Kasumi-1 (cell line): ENCODE measurements around the gene NID2.

Source experiments
- DNase-seq, 2 experiments: peaks; one replicate each; lab custom pipeline; 2025; lab: John Stamatoyannopoulos, UW

Gene NID2

GRCh38 chr14:52025310-52025709 lies 43.5 kb downstream of the NID2 start:
- no peak for DNase-seq

- DNase-seq: no peak
Observed at GRCh38 chr14:52023518-52023917, 45.3 kb downstream of the NID2 start.

GRCh38 chr14:52021957-52022600 lies 46.8 kb downstream of the NID2 start:
- DNase-seq: no peak

GRCh38 chr14:52020866-52021717 lies 47.8 kb downstream of the NID2 start:
- DNase-seq: no peak

- DNase-seq: no peak
Observed at GRCh38 chr14:52020161-52020714, 48.6 kb downstream of the NID2 start.

- DNase-seq: no peak
Observed at GRCh38 chr14:52018970-52019369, 49.9 kb downstream of the NID2 start.

GRCh38 chr14:52018252-52018651 lies 50.6 kb downstream of the NID2 start:
- no peak for DNase-seq

- peak; percentile 39 to 41 for DNase-seq
Observed at GRCh38 chr14:52015411-52016030, 53.3 kb downstream of the NID2 start.

GRCh38 chr14:52014601-52015267 lies 54.1 kb downstream of the NID2 start:
- DNase-seq: peak; percentile 6 to 12

- peak; percentile 7 to 28 for DNase-seq
Observed at GRCh38 chr14:52013984-52014600, 54.8 kb downstream of the NID2 start.

GRCh38 chr14:52012635-52013034 lies 56.2 kb downstream of the NID2 start:
- DNase-seq: no peak

GRCh38 chr14:52011523-52011922 lies 57.3 kb downstream of the NID2 start:
- DNase-seq: no peak

GRCh38 chr14:52010173-52010693 lies 58.6 kb downstream of the NID2 start:
- no peak for DNase-seq

GRCh38 chr14:52008136-52008535 lies 60.7 kb downstream of the NID2 start:
- DNase-seq: no peak

- no peak for DNase-seq
Observed at GRCh38 chr14:52007637-52008036, 61.2 kb downstream of the NID2 start.

- no peak for DNase-seq
Observed at GRCh38 chr14:52007211-52007610, 61.6 kb downstream of the NID2 start.

- DNase-seq: no peak
Observed at GRCh38 chr14:52006361-52006760, 62.5 kb downstream of the NID2 start.

- no peak for DNase-seq
Observed at GRCh38 chr14:52005625-52006024, 63.2 kb downstream of the NID2 start.

GRCh38 chr14:52003324-52003723 lies 65.5 kb downstream of the NID2 start:
- no peak for DNase-seq

- no peak for DNase-seq
Observed at GRCh38 chr14:52002542-52002941, 66.3 kb downstream of the NID2 start.

- DNase-seq: no peak
Observed at GRCh38 chr14:52000696-52001095, 68.2 kb downstream of the NID2 start.
